ENCODE data around the gene SGPP1. TPM values are rescaled to one million over a fixed set of nuclear protein-coding genes. Genes with fewer than 3 reads are reported as not detected.

SGPP1 gene
- total RNA-seq, 1 donor from 2014 or later: 21.1 TPM

DNA sequence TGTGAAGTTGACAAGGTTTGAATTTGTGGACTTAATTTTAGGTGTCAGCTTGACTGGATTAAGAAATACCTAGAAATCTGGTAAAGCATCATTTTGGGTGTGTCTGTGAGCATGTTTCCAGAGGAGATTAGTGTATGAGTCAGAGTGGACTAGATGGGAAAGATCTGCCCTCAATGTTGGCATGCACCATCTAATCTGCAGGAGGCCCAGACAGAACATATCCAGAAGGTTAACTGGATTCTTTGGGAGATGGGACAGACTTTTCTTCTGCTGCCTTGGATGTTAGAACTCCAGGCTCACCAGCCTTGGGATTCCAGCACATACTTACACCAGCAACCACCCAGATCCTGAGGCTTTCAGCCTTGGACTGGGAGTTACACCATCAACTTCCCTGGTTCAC, 14.1 kb downstream of the SGPP1 start:
- TF ChIP-seq POLR2AphosphoS5 (IDR thresholded peaks at IDR 0.05; ENCODE audit: insufficient read depth in 1 of 2, low read depth in 1 of 2) (no peak), POLR2A (IDR thresholded peaks at IDR 0.05) (no peak)
- TF ChIP-seq, protein P1, sequence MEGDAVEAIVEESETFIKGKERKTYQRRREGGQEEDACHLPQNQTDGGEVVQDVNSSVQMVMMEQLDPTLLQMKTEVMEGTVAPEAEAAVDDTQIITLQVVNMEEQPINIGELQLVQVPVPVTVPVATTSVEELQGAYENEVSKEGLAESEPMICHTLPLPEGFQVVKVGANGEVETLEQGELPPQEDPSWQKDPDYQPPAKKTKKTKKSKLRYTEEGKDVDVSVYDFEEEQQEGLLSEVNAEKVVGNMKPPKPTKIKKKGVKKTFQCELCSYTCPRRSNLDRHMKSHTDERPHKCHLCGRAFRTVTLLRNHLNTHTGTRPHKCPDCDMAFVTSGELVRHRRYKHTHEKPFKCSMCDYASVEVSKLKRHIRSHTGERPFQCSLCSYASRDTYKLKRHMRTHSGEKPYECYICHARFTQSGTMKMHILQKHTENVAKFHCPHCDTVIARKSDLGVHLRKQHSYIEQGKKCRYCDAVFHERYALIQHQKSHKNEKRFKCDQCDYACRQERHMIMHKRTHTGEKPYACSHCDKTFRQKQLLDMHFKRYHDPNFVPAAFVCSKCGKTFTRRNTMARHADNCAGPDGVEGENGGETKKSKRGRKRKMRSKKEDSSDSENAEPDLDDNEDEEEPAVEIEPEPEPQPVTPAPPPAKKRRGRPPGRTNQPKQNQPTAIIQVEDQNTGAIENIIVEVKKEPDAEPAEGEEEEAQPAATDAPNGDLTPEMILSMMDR (IDR thresholded peaks at IDR 0.05): no peak
- Histone ChIP-seq H3K9me3 (peaks cover 12% of the 10 kb centered on the region), H3K27me3 (no peaks in the 10 kb centered on the region), H3K27ac (no peak overlapping the region), H3K36me3 (peaks cover 0 to 16% of the 10 kb centered on the region in 2 donors), H3K4me3 (no peak overlapping the region), H3K4me1 (no peaks in the 10 kb centered on the region)
- intact Hi-C loops (cut with DNase I): no loop called here
- no peak for DNase-seq (ENCODE audit: extremely low spot score in 2 of 2)

DNA sequence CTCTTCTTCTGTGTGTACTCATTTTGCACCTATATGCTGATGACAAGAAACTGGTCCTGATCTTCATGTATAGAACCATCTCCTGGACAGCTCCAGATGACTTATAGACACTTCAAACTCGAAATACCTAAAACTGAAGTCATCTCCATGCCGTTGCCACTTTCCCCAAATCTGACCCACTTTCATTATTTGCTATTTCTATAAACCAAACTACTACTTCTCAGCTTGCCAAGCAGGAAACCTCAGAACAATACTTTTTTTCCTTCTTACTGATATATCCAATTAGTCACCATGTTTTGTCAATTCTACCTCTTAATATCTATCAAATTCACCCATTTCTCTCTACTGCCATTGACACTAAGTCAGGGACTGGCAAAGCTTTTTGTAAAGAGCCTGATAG, 14.8 kb downstream of the SGPP1 start:
- Histone ChIP-seq H3K27me3 (no peaks in the 10 kb centered on the region), H3K36me3 (peaks cover 0 to 16% of the 10 kb centered on the region in 2 donors), H3K4me3 (no peak overlapping the region), H3K9me3 (peaks cover 12% of the 10 kb centered on the region), H3K4me1 (no peaks in the 10 kb centered on the region), H3K27ac (no peak overlapping the region)
- TF ChIP-seq POLR2AphosphoS5 (IDR thresholded peaks at IDR 0.05; ENCODE audit: insufficient read depth in 1 of 2, low read depth in 1 of 2) (no peak), POLR2A (IDR thresholded peaks at IDR 0.05) (no peak)
- TF ChIP-seq, protein P1 (IDR thresholded peaks at IDR 0.05): no peak
- DNase-seq (ENCODE audit: extremely low spot score in 2 of 2): no peak
- intact Hi-C loops (cut with DNase I): no loop called here

DNA sequence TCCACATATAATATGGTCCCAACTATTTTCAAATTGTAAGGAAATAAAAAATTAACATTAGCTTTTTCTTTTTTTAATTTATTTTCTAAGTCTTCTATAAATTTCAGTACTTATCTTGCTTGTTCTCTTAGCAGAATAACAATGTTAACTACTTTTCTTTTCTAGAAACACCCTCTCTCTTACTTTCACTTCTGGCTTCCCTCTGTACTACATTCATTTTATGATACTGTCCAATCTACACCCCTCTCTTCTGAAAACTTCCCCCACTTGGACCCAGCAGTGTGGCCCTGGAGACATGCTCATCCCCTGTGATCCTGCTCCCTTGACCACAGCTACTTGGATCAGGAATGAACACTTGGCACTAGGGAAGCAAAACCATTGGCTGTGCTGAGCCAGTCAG, 15.7 kb downstream of the SGPP1 start:
- Histone ChIP-seq H3K27ac (no peak overlapping the region), H3K4me1 (no peaks in the 10 kb centered on the region), H3K9me3 (peaks cover 3% of the 10 kb centered on the region), H3K27me3 (no peaks in the 10 kb centered on the region), H3K4me3 (no peak overlapping the region), H3K36me3 (peaks cover 0 to 7% of the 10 kb centered on the region in 2 donors)
- intact Hi-C loops (cut with DNase I): no loop called here
- no peak for DNase-seq (ENCODE audit: extremely low spot score in 2 of 2)
- no peak for TF ChIP-seq POLR2AphosphoS5 (IDR thresholded peaks at IDR 0.05; ENCODE audit: insufficient read depth in 1 of 2, low read depth in 1 of 2)

DNA sequence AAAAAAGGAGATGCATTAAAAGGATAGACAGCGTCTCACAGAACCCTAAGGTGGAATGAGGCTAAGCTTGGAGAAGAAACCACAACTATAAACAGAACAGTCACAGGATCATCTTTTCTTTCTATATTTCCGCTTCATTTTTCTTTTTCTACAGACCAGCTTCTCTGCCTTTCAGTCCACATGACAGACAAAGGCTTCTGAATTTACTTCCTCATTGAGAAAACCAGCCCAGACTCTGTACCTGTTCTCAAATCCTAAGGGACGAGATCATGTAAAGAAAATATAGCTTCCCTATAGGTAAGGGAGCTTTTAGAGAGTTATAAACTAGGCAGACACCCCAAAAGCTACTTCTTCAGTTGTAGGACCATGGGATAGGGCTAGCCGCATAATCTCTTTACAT, 17.4 kb downstream of the SGPP1 start:
- intact Hi-C loops (cut with DNase I): no loop called here
- TF ChIP-seq POLR2A (IDR thresholded peaks at IDR 0.05): no peak
- TF ChIP-seq, protein P1 (IDR thresholded peaks at IDR 0.05): no peak
- TF ChIP-seq POLR2AphosphoS5 (IDR thresholded peaks at IDR 0.05; ENCODE audit: insufficient read depth in 1 of 2, low read depth in 1 of 2): no peak

DNA sequence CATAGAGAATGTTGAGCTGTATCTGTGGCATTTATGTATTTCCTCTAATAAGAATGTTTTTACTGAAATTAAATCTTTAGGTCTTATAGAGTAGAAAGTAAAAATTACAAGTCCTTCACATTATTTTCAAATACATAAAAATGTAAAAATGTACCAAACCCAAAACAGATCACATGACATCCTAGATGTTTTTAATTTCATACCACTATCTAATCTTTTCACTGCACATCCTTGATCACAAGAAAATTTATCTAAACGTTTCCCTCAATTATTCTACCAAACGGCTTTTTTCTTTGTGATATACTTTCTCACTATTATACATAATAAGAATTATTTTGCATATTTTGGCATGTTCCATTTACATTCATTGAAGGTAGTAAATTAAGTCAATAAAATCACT, 18.3 kb downstream of the SGPP1 start:
- no peaks in the 10 kb centered on the region for H3K9me3 ChIP-seq
- no peaks in the 10 kb centered on the region for H3K36me3 ChIP-seq
- no peak overlapping the region for H3K4me3 ChIP-seq
- DNase-seq (ENCODE audit: extremely low spot score in 2 of 2): no peak
- no peak overlapping the region for H3K27ac ChIP-seq
- TF ChIP-seq POLR2A (IDR thresholded peaks at IDR 0.05): no peak
- no peak for TF ChIP-seq POLR2AphosphoS5 (IDR thresholded peaks at IDR 0.05; ENCODE audit: insufficient read depth in 1 of 2, low read depth in 1 of 2)
- TF ChIP-seq, protein P1 (IDR thresholded peaks at IDR 0.05): no peak
- H3K4me1 ChIP-seq: no peaks in the 10 kb centered on the region
- no peaks in the 10 kb centered on the region for H3K27me3 ChIP-seq
- intact Hi-C loops (cut with DNase I): no loop called here

More for the DNA sequence above, 17.4 kb downstream of the SGPP1 start:
- DNase-seq (ENCODE audit: extremely low spot score in 2 of 2): no peak
- Histone ChIP-seq H3K9me3 (no peaks in the 10 kb centered on the region), H3K27ac (no peak overlapping the region), H3K27me3 (no peaks in the 10 kb centered on the region), H3K4me3 (no peak overlapping the region), H3K4me1 (no peaks in the 10 kb centered on the region), H3K36me3 (peaks cover 0 to under 1% of the 10 kb centered on the region in 2 donors)
